Measurements from ENCODE around the gene NUP160. TPM values are rescaled to one million over a fixed set of nuclear protein-coding genes. Genes with fewer than 3 reads are reported as not detected.
A peak's percentile ranks its signal among the peaks of the same experiment; 100 is the strongest.

NUP160 gene
- total and polyA plus RNA-seq, 10 of the 15 experiments (the other 5 are each of a cell fraction or from before 2014, with no cell fraction given): 24.0 to 87.6 (median 54.6) TPM

GRCh38 chr11:47847892-47848699 lies at the start of gene NUP160 (continued):
- TF ChIP-seq WRNIP1 (IDR thresholded peaks at IDR 0.05; ENCODE audit: borderline replicate concordance, low read depth, low read length) (no peak), RELA (IDR thresholded peaks at IDR 0.05; ENCODE audit: borderline replicate concordance, partially characterized antibody) (peak; percentile 38), TCF12 (IDR thresholded peaks at IDR 0.05; ENCODE audit: low read depth, low read length) (0 out of 2 replicates have a peak, but pooled peaks have one; percentile 14), TAF1 (IDR thresholded peaks at IDR 0.05; ENCODE audit: borderline replicate concordance, low read depth, low read length) (peak; percentile 89; the same call in 1 of the 2 replicates)

DNA sequence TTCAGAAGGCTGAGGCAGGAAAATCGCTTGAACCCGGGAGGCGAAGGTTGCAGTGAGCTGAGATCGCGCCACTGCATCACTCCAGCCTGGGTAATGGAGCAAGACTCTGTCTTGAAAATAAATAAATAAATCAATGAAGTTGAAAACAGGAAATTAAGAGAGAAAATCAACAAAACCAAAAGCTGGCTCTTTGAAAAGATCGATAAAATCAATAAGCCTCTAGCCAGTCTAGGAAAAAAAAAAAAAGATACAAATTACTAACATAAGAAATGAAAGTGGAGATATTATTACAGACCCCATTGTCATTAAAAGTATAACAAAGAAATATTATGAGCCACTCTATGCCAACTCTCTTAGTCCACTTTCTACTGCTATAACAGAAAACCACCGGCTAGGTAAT lies 48.0 kb upstream of the NUP160 start:
- POLR2A ChIA-PET: no interaction called here
- WGBS (ENCODE audit: insufficient coverage, insufficient replicate concordance, low lambda C conversion rate, missing lambda C conversion rate): 87% methylated on average over 7 of the region's 7 CpGs

More for the DNA sequence above, 48.0 kb upstream of the NUP160 start:
- H3K79me2 ChIP-seq (ENCODE audit: control insufficient read depth, insufficient read depth, low read length): no peaks in the 10 kb centered on the region
- ATAC-seq (no peak), FAIRE-seq (no peak), DNase-seq (ENCODE audit: low read depth, low spot score) (no peak)
- no peak overlapping the region for H3K4me3 ChIP-seq
- SMC1A ChIA-PET (ENCODE audit: uncharacterized antibody, unreplicated experiment): interaction anchor here (0.7 kb wide), 1 partner anchor 784 kb away, joined by 3 read pairs; no protein-coding TSS in a partner anchor
- CTCF ChIA-PET: no interaction called here
- peaks cover 13% of the 10 kb centered on the region for H3K4me1 ChIP-seq (ENCODE audit: control insufficient read depth, insufficient read depth, low read length)
- no peak overlapping the region for H2AFZ ChIP-seq (ENCODE audit: control insufficient read depth, low read depth, low read length)
- H3K27me3 ChIP-seq (replicated peaks in 1 of 2; ENCODE audit: control insufficient read depth in 2 of 2, insufficient read depth in 2 of 2, low read length in 1 of 2): no peaks in the 10 kb centered on the region
- no TSS peak for BruUV-seq (replicated peaks)
- no peak overlapping the region for H3K27ac ChIP-seq (ENCODE audit: control insufficient read depth, insufficient read depth)
- H3K9ac ChIP-seq (ENCODE audit: control insufficient read depth, insufficient read depth, low read length): no peak overlapping the region
- in situ Hi-C loops (cut with MboI) (no loop called here), intact Hi-C loops (cut with micrococcal nuclease; ENCODE audit: unreplicated experiment) (no loop called here)
- H3K9me3 ChIP-seq (replicated peaks; ENCODE audit: control insufficient read depth, insufficient read depth, low read length): no peaks in the 10 kb centered on the region
- no peaks in the 10 kb centered on the region for H3K36me3 ChIP-seq (ENCODE audit: control insufficient read depth in 2 of 2, insufficient read depth in 2 of 2, low read length in 1 of 2)
- TF ChIP-seq NR2F1 (conservative IDR thresholded peaks at IDR 0.05): no peak
- no peak for TF ChIP-seq RFX5 (IDR thresholded peaks at IDR 0.05; ENCODE audit: low read depth, low read length)
- no peak for TF ChIP-seq FOS (IDR thresholded peaks at IDR 0.05; ENCODE audit: borderline replicate concordance, extremely low read depth, insufficient read length)
- no peak for TF ChIP-seq BMI1 (IDR thresholded peaks at IDR 0.05; ENCODE audit: borderline replicate concordance)
- no peak for TF ChIP-seq KAT2A (conservative IDR thresholded peaks at IDR 0.05; ENCODE audit: control insufficient read depth, low read depth, low read length)
- no peak for TF ChIP-seq ZBED1 (IDR thresholded peaks at IDR 0.05; ENCODE audit: borderline replicate concordance)
- no peak for TF ChIP-seq ZNF24 (IDR thresholded peaks at IDR 0.05)
- TF ChIP-seq SMAD1 (IDR thresholded peaks at IDR 0.05; ENCODE audit: low read depth, partially characterized antibody): no peak
- no peak for TF ChIP-seq EGR1 (IDR thresholded peaks at IDR 0.05; ENCODE audit: borderline replicate concordance in 1 of 2, low read depth in 2 of 2, low read length in 2 of 2)
- no peak for TF ChIP-seq MXI1 (IDR thresholded peaks at IDR 0.05; ENCODE audit: low read depth, low read length)
- no peak overlapping the region for H3K4me2 ChIP-seq (ENCODE audit: control insufficient read depth, insufficient read depth)
- no peaks in the 10 kb centered on the region for H4K20me1 ChIP-seq (ENCODE audit: control insufficient read depth, insufficient read depth)
- RAD21 ChIA-PET (ENCODE audit: unreplicated experiment): no interaction called here

Data from GM12878 (cell line).